ENCODE data around the gene TANK.

Gene TANK

GRCh38 chr2:161245261-161245553 is 85.0 kb downstream of the TANK start:
- DNase-seq (ENCODE audit: low read depth) = no peak
- H3K4me3 ChIP-seq (ENCODE audit: low read depth, low read length) = no peak overlapping the region
- TF ChIP-seq CTCF (IDR thresholded peaks at IDR 0.05; ENCODE audit: control insufficient read depth, extremely low read depth, insufficient read depth) = no peak

- no peak for TF ChIP-seq CTCF (IDR thresholded peaks at IDR 0.05; ENCODE audit: control insufficient read depth, extremely low read depth, insufficient read depth)
- H3K4me3 ChIP-seq (ENCODE audit: low read depth, low read length) = no peak overlapping the region
Measured at GRCh38 chr2:161245671-161246070, 85.4 kb downstream of the TANK start.

GRCh38 chr2:161246281-161246680 is 86.1 kb downstream of the TANK start:
- no peak for DNase-seq (ENCODE audit: low read depth)
- TF ChIP-seq CTCF (IDR thresholded peaks at IDR 0.05; ENCODE audit: control insufficient read depth, extremely low read depth, insufficient read depth) = no peak
- H3K4me3 ChIP-seq (ENCODE audit: low read depth, low read length) = no peak overlapping the region

More at GRCh38 chr2:161245671-161246070, 85.4 kb downstream of the TANK start:
- DNase-seq (ENCODE audit: low read depth) = no peak

GRCh38 chr2:161250864-161251436 is 90.7 kb downstream of the TANK start:
- TF ChIP-seq CTCF (IDR thresholded peaks at IDR 0.05; ENCODE audit: control insufficient read depth, extremely low read depth, insufficient read depth) = peak; percentile 78
- H3K4me3 ChIP-seq (ENCODE audit: low read depth, low read length) = no peak overlapping the region
- peak; percentile 35 for DNase-seq (ENCODE audit: low read depth)

GRCh38 chr2:161257123-161257952 is 97.1 kb downstream of the TANK start:
- no peak for DNase-seq (ENCODE audit: low read depth)
- no peak for TF ChIP-seq CTCF (IDR thresholded peaks at IDR 0.05; ENCODE audit: control insufficient read depth, extremely low read depth, insufficient read depth)
- no peak overlapping the region for H3K4me3 ChIP-seq (ENCODE audit: low read depth, low read length)

- TF ChIP-seq CTCF (IDR thresholded peaks at IDR 0.05; ENCODE audit: control insufficient read depth, extremely low read depth, insufficient read depth) = no peak
- no peak overlapping the region for H3K4me3 ChIP-seq (ENCODE audit: low read depth, low read length)
- no peak for DNase-seq (ENCODE audit: low read depth)
Measured at GRCh38 chr2:161265874-161266273, 105.6 kb downstream of the TANK start.
